HepG2 (cell line): ENCODE data around the gene TPI1. TPM values are rescaled to one million over a fixed set of nuclear protein-coding genes. Genes with fewer than 3 reads are reported as not detected.

Source experiments
- WIZ ChIP-seq: sonication (generic); formaldehyde crosslinking; IDR thresholded peaks from 2 replicates; pipeline ENCODE4 v1.5.1; 2020; ENCODE audit warnings: mild to moderate bottlenecking, missing genetic modification reagents
- ZNF275 ChIP-seq: sonication (generic); formaldehyde crosslinking; IDR thresholded peaks from 2 replicates; pipeline ENCODE4 v1.8.0; 2022; ENCODE audit warnings: missing genetic modification reagents, mild to moderate bottlenecking, inconsistent platforms, borderline replicate concordance
- ZNF333 ChIP-seq: sonication (generic); formaldehyde crosslinking; IDR thresholded peaks from 2 replicates; pipeline ENCODE4 v1.4.0; 2020; ENCODE audit warnings: mild to moderate bottlenecking, missing genetic modification reagents, borderline replicate concordance
- ZNF354B ChIP-seq: sonication (generic); formaldehyde crosslinking; IDR thresholded peaks from 2 replicates; pipeline ENCODE4 v1.8.0; 2022; ENCODE audit warnings: mild to moderate bottlenecking, missing genetic modification reagents
- ZNF572 ChIP-seq: sonication (generic); formaldehyde crosslinking; IDR thresholded peaks from 2 replicates; pipeline ENCODE4 v1.5.1; 2020; ENCODE audit warnings: mild to moderate bottlenecking, missing genetic modification reagents
- polyA plus RNA-seq, 8 experiments: library from polyadenylated mRNA; depleted of rRNA in 3 of 8; stranded (reverse) in 7 of 8; unstranded in 1 of 8; fragments of >200 nt; fragmentation: Illumina TruSeq in 4 of 8; extraction: Trizol in 4 of 8; gene quantifications; 2 replicates each; pipeline versions ENCODE4 v1.2.1 to v1.2.3, GENCODE V29; 2011 to 2016; ENCODE audit warnings: low read depth in 4 of 8, missing spikeins in 1 of 8, mixed read lengths in 1 of 8; ENCODE audit not compliant: insufficient read depth in 1 of 8
- total RNA-seq, 5 experiments: library from RNA; depleted of rRNA; stranded (reverse); fragments of >200 nt; fragmentation: Illumina TruSeq; extraction: Trizol; gene quantifications; 2 replicates each; pipeline ENCODE4 v1.2.3, GENCODE V29; 2016; ENCODE audit warnings: low read depth in 1 of 5
- TF ChIP-seq, protein P1 (sequence below): IDR thresholded peaks from 2 replicates; pipeline ENCODE4 v1.6.1; 2016
- TF ChIP-seq, protein P2 (sequence below): sonication (generic); formaldehyde crosslinking; IDR thresholded peaks from 2 replicates; pipeline ENCODE4 v1.4.0; 2020; ENCODE audit warnings: missing genetic modification reagents

TPI1 gene
- total and polyA plus RNA-seq, 2 of the 13 experiments (the other 11 are each of a cell fraction or from before 2014, with no cell fraction given): 945 to 2,535 TPM

GRCh38 chr12:6866920-6867412 lies 365 bp upstream of the TPI1 start (continued):
- TF ChIP-seq, protein P1, sequence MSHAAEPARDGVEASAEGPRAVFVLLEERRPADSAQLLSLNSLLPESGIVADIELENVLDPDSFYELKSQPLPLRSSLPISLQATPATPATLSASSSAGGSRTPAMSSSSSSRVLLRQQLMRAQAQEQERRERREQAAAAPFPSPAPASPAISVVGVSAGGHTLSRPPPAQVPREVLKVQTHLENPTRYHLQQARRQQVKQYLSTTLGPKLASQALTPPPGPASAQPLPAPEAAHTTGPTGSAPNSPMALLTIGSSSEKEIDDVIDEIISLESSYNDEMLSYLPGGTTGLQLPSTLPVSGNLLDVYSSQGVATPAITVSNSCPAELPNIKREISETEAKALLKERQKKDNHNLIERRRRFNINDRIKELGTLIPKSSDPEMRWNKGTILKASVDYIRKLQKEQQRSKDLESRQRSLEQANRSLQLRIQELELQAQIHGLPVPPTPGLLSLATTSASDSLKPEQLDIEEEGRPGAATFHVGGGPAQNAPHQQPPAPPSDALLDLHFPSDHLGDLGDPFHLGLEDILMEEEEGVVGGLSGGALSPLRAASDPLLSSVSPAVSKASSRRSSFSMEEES (CRISPR knock-in tag): no peak
- TF ChIP-seq, protein P2, sequence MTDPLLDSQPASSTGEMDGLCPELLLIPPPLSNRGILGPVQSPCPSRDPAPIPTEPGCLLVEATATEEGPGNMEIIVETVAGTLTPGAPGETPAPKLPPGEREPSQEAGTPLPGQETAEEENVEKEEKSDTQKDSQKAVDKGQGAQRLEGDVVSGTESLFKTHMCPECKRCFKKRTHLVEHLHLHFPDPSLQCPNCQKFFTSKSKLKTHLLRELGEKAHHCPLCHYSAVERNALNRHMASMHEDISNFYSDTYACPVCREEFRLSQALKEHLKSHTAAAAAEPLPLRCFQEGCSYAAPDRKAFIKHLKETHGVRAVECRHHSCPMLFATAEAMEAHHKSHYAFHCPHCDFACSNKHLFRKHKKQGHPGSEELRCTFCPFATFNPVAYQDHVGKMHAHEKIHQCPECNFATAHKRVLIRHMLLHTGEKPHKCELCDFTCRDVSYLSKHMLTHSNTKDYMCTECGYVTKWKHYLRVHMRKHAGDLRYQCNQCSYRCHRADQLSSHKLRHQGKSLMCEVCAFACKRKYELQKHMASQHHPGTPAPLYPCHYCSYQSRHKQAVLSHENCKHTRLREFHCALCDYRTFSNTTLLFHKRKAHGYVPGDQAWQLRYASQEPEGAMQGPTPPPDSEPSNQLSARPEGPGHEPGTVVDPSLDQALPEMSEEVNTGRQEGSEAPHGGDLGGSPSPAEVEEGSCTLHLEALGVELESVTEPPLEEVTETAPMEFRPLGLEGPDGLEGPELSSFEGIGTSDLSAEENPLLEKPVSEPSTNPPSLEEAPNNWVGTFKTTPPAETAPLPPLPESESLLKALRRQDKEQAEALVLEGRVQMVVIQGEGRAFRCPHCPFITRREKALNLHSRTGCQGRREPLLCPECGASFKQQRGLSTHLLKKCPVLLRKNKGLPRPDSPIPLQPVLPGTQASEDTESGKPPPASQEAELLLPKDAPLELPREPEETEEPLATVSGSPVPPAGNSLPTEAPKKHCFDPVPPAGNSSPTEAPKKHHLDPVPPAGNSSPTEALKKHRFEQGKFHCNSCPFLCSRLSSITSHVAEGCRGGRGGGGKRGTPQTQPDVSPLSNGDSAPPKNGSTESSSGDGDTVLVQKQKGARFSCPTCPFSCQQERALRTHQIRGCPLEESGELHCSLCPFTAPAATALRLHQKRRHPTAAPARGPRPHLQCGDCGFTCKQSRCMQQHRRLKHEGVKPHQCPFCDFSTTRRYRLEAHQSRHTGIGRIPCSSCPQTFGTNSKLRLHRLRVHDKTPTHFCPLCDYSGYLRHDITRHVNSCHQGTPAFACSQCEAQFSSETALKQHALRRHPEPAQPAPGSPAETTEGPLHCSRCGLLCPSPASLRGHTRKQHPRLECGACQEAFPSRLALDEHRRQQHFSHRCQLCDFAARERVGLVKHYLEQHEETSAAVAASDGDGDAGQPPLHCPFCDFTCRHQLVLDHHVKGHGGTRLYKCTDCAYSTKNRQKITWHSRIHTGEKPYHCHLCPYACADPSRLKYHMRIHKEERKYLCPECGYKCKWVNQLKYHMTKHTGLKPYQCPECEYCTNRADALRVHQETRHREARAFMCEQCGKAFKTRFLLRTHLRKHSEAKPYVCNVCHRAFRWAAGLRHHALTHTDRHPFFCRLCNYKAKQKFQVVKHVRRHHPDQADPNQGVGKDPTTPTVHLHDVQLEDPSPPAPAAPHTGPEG (CRISPR knock-in tag): no peak
- TF ChIP-seq WIZ (CRISPR knock-in tag) (0 out of 2 replicates have a peak, but pooled peaks have one; percentile 13), ZNF572 (CRISPR knock-in tag) (0 out of 2 replicates have a peak, but pooled peaks have one; percentile 36), ZNF333 (CRISPR knock-in tag) (no peak), ZNF275 (CRISPR knock-in tag) (0 out of 2 replicates have a peak, but pooled peaks have one; percentile 38), ZNF354B (no peak)
